GM18499 (cell line): ENCODE measurements around the gene SPECC1L.
"Not testable (repeated sequence)": the region's sequence is repeated elsewhere in the genome, so short reads cannot be mapped to it uniquely, and the experiment has no call there.

Experiments
- ATAC-seq: cut with Tn5 transposase; IDR thresholded peaks from one replicate; pipeline ENCODE4 v1.9.1; 2021; ENCODE audit warnings: moderate number of reproducible peaks; ENCODE audit not compliant: insufficient read depth, unreplicated experiment

SPECC1L gene

GRCh38 chr22:24317511-24317910 is 46.9 kb downstream of the SPECC1L start:
- not testable (repeated sequence) for ATAC-seq

DNA sequence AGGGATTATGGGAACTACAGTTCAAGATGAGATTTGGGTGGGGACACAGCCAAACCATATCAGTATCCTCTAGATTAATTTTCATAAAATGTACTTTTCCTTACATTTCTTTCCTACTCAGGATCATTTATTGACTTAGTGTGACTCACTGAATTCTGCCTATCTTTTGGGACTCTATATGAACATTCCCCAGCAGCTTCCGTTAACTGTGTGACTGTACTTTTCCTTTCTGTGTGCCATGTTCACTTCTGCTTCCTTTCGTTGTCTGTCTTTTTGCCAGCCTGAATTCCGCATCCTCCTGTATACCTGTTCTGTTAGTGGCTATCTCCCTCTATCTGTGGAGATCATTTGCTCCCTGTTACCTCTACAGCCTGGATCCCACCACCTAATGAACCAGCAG is 48.8 kb downstream of the SPECC1L start:
- ATAC-seq = no peak

- ATAC-seq = no peak
Observed at GRCh38 chr22:24321999-24322398, 51.4 kb downstream of the SPECC1L start.

DNA sequence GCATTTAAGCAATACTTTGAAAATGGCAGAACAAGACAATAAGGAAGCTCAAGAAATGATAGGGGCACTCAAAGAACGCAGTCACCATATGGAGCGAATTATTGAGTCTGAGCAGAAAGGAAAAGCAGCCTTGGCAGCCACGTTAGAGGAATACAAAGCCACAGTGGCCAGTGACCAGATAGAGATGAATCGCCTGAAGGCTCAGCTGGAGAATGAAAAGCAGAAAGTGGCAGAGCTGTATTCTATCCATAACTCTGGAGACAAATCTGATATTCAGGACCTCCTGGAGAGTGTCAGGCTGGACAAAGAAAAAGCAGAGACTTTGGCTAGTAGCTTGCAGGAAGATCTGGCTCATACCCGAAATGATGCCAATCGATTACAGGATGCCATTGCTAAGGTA is 51.9 kb downstream of the SPECC1L start:
- no peak for ATAC-seq

GRCh38 chr22:24323233-24323632 is 52.6 kb downstream of the SPECC1L start:
- no peak for ATAC-seq

- no peak for ATAC-seq
Observed at GRCh38 chr22:24323695-24324094, 53.1 kb downstream of the SPECC1L start.

DNA sequence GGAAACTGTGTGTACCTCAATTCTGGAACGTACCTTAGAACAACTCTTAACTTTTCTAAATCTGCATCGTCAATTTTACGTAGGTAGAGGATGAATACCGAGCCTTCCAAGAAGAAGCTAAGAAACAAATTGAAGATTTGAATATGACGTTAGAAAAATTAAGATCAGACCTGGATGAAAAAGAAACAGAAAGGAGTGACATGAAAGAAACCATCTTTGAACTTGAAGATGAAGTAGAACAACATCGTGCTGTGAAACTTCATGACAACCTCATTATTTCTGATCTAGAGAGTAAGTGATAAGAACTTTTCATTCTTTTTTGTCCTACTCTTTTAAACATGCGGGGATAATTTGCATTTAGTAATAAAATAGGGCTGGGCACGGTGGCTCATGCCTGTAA is 53.5 kb downstream of the SPECC1L start:
- no peak for ATAC-seq

GRCh38 chr22:24325105-24325757 is 54.6 kb downstream of the SPECC1L start:
- ATAC-seq = no peak

GRCh38 chr22:24326266-24326665 is 55.6 kb downstream of the SPECC1L start:
- ATAC-seq = no peak

- ATAC-seq = no peak
Observed at GRCh38 chr22:24327832-24328231, 57.2 kb downstream of the SPECC1L start.

DNA sequence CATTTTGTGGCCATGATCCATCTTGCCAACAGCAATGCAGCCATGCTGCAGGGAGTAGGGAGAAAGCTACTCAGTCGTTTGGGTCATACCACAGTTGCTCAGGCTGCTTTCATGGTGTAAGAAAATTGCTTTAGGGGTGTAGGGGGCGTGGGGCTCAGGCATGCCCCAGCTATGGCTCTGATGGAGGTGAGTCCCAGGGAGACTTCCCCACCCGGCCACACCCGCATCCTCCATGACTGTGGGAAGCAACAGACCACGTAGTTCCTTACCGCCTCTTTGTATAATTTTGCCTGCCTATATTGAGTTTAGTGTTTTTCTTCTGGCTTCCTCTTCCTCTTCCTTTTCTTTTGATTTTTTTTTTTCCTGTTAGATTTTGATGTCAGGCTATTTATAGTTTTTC is 58.8 kb downstream of the SPECC1L start:
- no peak for ATAC-seq

- no peak for ATAC-seq
Observed at GRCh38 chr22:24330636-24331035, 60.0 kb downstream of the SPECC1L start.

- no peak for ATAC-seq
Observed at GRCh38 chr22:24331468-24332440, 61.1 kb downstream of the SPECC1L start.

DNA sequence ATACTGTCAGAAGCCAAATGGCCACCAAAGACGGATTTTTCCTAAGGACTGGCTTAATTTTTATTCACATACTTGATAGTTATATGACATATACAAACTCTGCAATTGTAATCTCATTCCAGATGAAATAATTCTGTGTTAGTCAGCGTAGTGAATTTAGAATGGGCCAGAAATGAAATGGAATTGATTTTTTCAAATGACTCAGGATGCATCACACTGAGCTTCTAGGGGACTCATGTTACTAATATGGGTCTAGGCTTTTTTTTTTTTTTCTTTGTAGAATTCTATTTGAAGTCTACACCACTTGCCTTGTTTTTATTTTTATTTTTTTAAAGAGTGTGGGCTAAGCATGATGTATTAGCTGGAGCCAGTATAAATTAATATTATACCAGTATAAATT is 62.7 kb downstream of the SPECC1L start:
- ATAC-seq = no peak

DNA sequence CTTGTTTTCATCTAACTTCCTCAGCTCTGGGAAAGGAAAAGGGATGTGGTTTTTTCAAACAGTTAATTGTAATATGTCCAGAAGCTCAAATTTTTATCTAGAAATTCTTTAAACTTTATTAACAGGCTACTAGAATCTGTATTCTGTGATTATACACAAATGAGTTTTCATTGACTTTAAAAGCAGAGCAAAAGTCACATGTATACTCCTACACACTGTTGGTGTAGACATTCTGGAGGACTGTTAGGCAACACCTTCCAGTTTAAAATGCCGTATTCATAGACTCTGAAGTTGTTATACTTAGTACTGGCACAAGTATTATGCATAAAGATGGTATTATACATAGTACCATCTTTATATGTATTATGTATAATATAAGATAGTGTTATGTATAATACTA is 64.9 kb downstream of the SPECC1L start:
- no peak for ATAC-seq

GRCh38 chr22:24337894-24338645 is 67.4 kb downstream of the SPECC1L start:
- ATAC-seq = no peak

- ATAC-seq = no peak
Observed at GRCh38 chr22:24338726-24339451, 68.3 kb downstream of the SPECC1L start.

DNA sequence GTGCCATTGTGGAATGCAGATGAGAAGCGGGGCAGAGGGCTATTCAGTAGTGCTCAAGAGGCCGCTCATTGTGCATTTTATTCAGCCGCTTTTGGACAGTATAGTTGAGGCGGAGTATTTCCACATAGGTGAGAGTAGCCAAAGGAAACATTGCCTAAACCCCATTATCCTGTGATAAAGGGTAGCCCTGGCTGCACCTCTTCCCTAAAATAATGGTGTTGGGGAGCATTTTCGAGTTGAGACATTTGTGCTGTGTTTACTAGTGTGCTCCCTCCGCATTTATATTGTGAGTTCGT is 68.8 kb downstream of the SPECC1L start:
- no peak for ATAC-seq

DNA sequence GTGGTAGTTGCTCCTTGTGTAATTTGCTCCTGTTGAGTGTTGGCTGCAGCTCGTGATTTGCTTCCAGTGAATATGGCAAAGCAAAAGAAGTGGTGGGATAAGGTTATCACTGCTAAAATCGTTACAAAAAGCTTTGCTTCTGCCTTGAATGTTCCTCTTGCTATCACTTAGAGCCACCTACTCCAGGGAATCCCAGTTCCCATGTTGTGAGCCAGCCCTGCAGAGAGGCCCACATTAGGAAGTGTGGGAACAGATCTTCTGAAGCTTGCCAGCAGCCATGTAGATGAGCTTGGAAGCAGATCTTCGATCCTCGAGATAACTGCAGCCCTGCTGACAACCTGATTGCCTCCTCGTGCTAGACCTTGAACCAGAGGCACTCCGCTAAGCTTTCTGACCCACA is 71.0 kb downstream of the SPECC1L start:
- ATAC-seq = no peak

- ATAC-seq = no peak
Observed at GRCh38 chr22:24350627-24351026, 80.0 kb downstream of the SPECC1L start.
